Activated CD8-positive, alpha-beta memory T cell treated with anti-CD3 and anti-CD28 coated beads, Interleukin-2, amount 10 ng/mL, durations not matched to agents 7 days and 5 days (primary cell): ENCODE results near the gene KIAA1755. TPM values are rescaled to one million over a fixed set of nuclear protein-coding genes. Genes with fewer than 3 reads are reported as not detected.

Source experiments
- total RNA-seq, 2 experiments: library from RNA; stranded (reverse); gene quantifications; one replicate each; pipeline ENCODE4 v1.2.3, GENCODE V29; 2021

The KIAA1755 gene
- total RNA-seq, 2 experiments from 2014 or later: not detected

Other genes with a start within 250 kb of the KIAA1755 start
- 10 to 100 TPM; 34.7 to 35.0 TPM for gene TTI1, start 227.3 kb downstream of the KIAA1755 start, total RNA-seq
- 10 to 100 TPM; 34.1 to 37.4 TPM for gene RPRD1B, start 227.0 kb downstream of the KIAA1755 start, total RNA-seq
- under 1 TPM; 0.35 TPM for gene TGM2, start 95.5 kb downstream of the KIAA1755 start, total RNA-seq
- gene BPI, start 43.4 kb upstream of the KIAA1755 start, total RNA-seq: not detected
- gene LBP, start 85.7 kb upstream of the KIAA1755 start, total RNA-seq: not detected
- gene SNHG17, start 174.6 kb upstream of the KIAA1755 start, total RNA-seq: 100 to 1,000 TPM in 1 of 2 experiments, 10 to 100 TPM in 1; 92.3 to 123 TPM
- 10 to 100 TPM; 31.9 to 32.2 TPM for gene RALGAPB, start 212.1 kb upstream of the KIAA1755 start, total RNA-seq